GM21423 (cell line): Measurements from ENCODE around the gene PLXDC2.
"Not testable (repeated sequence)": the region's sequence is repeated elsewhere in the genome, so short reads cannot be mapped to it uniquely, and the experiment has no call there.

Source experiments
- ATAC-seq: cut with Tn5 transposase; IDR thresholded peaks from one replicate; pipeline ENCODE4 v1.9.1; 2021; ENCODE audit warnings: mild to moderate bottlenecking, moderate library complexity; ENCODE audit not compliant: unreplicated experiment

The PLXDC2 gene

GRCh38 chr10:20029523-20029922 is 213.3 kb downstream of the PLXDC2 start:
- no peak for ATAC-seq

GRCh38 chr10:20033476-20033875 is 217.2 kb downstream of the PLXDC2 start:
- no peak for ATAC-seq

- ATAC-seq = no peak
Observed at GRCh38 chr10:20034732-20035131, 218.5 kb downstream of the PLXDC2 start.

- ATAC-seq = no peak
Observed at GRCh38 chr10:20040012-20040411, 223.8 kb downstream of the PLXDC2 start.

GRCh38 chr10:20041931-20042330 is 225.7 kb downstream of the PLXDC2 start:
- ATAC-seq = no peak

- not testable (repeated sequence) for ATAC-seq
Observed at GRCh38 chr10:20045100-20045499, 228.9 kb downstream of the PLXDC2 start.

GRCh38 chr10:20048161-20048560 is 231.9 kb downstream of the PLXDC2 start:
- ATAC-seq = no peak

- no peak for ATAC-seq
Observed at GRCh38 chr10:20058135-20058534, 241.9 kb downstream of the PLXDC2 start.

GRCh38 chr10:20059084-20059835 is 243.0 kb downstream of the PLXDC2 start:
- ATAC-seq = no peak

- ATAC-seq = no peak
Observed at GRCh38 chr10:20065814-20066213, 249.6 kb downstream of the PLXDC2 start.

- ATAC-seq = no peak
Observed at GRCh38 chr10:20073167-20073566, 256.9 kb downstream of the PLXDC2 start.

- ATAC-seq = no peak
Observed at GRCh38 chr10:20075713-20076112, 259.5 kb downstream of the PLXDC2 start.

GRCh38 chr10:20084451-20084850 is 268.2 kb downstream of the PLXDC2 start:
- ATAC-seq = no peak

- no peak for ATAC-seq
Observed at GRCh38 chr10:20085115-20085514, 268.9 kb downstream of the PLXDC2 start.

- no peak for ATAC-seq
Observed at GRCh38 chr10:20087353-20087752, 271.1 kb downstream of the PLXDC2 start.

- ATAC-seq = no peak
Observed at GRCh38 chr10:20088061-20088701, 271.9 kb downstream of the PLXDC2 start.

GRCh38 chr10:20089879-20090278 is 273.6 kb downstream of the PLXDC2 start:
- no peak for ATAC-seq

- no peak for ATAC-seq
Observed at GRCh38 chr10:20090831-20091230, 274.6 kb downstream of the PLXDC2 start.

- no peak for ATAC-seq
Observed at GRCh38 chr10:20091698-20092097, 275.5 kb downstream of the PLXDC2 start.

GRCh38 chr10:20093600-20093999 is 277.4 kb downstream of the PLXDC2 start:
- no peak for ATAC-seq

- no peak for ATAC-seq
Observed at GRCh38 chr10:20094226-20094976, 278.2 kb downstream of the PLXDC2 start.

- no peak for ATAC-seq
Observed at GRCh38 chr10:20100171-20100570, 283.9 kb downstream of the PLXDC2 start.
